Heart left ventricle (tissue), 16 donors: Measurements from ENCODE around the gene RNASET2. TPM values are rescaled to one million over a fixed set of nuclear protein-coding genes. Genes with fewer than 3 reads are reported as not detected.

ENCODE experiments used
- ATAC-seq, 4 donors: fragments of 200-7000 bp; cut with Tn5 transposase; one replicate each; pipeline ENCODE4 v1.9.1; 2020 to 2022; ENCODE audit warnings: moderate library complexity in 4 of 4, mild to moderate bottlenecking in 3 of 4, moderate number of reproducible peaks in 1 of 4
- DNase-seq, 5 donors: peaks; one replicate each; pipeline ENCODE4 v3.0.0-alpha.2; 2020
- H3K27ac ChIP-seq, 12 donors: fragments of 200-600 bp; sonication (generic) in 4 of 12; one replicate each; pipeline versions ENCODE4 v1.5.0 to v1.8.0; 2016 to 2022; ENCODE audit warnings: mild to moderate bottlenecking in 2 of 12
- H3K27me3 ChIP-seq, 9 donors: fragments of 200-600 bp; sonication (generic) in 2 of 9; one replicate each; pipeline versions ENCODE4 v1.5.1 to v1.8.0; 2016 to 2022; ENCODE audit warnings: mild to moderate bottlenecking in 3 of 9
- H3K36me3 ChIP-seq, 9 donors: fragments of 200-600 bp; sonication (generic) in 2 of 9; one replicate each; pipeline versions ENCODE4 v1.5.0 to v1.8.0; 2018 to 2022; ENCODE audit warnings: mild to moderate bottlenecking in 2 of 9
- H3K4me1 ChIP-seq, 12 donors: fragments of 200-600 bp; sonication (generic) in 4 of 12; one replicate each; pipeline versions ENCODE4 v1.5.0 to v1.8.0; 2016 to 2022; ENCODE audit warnings: mild to moderate bottlenecking in 3 of 12
- H3K4me3 ChIP-seq, 12 donors: fragments of 200-600 bp; sonication (generic) in 4 of 12; one replicate each; pipeline versions ENCODE4 v1.5.0 to v1.8.0; 2017 to 2022; ENCODE audit warnings: mild to moderate bottlenecking in 9 of 12, moderate library complexity in 4 of 12
- H3K9me3 ChIP-seq, 12 donors: fragments of 200-600 bp; sonication (generic) in 4 of 12; one replicate each; pipeline versions ENCODE4 v1.5.0 to v1.8.0; 2016 to 2022; ENCODE audit warnings: mild to moderate bottlenecking in 1 of 12
- POLR2A ChIP-seq, 2 donors: fragments of 450-650 bp; IDR thresholded peaks; one replicate each; pipeline ENCODE4 v1.6.1; 2017; ENCODE audit warnings: antibody characterized with exemption in 2 of 2, mild to moderate bottlenecking in 2 of 2, moderate library complexity in 2 of 2
- WGBS, 4 donors: extraction: QIAGEN DNeasy Blood & Tissue Kit in 2 of 4; methylation state at CpG; one replicate each; pipeline versions ENCODE4 v1.1.5 to v1.1.7; 2013 to 2018; 5-methylcytosine and 5-hydroxymethylcytosine counted together
- intact Hi-C, 10 donors: fragments of 100-400 bp; cut with DNase I; formaldehyde crosslinking; loops; one replicate each; pipeline versions ENCODE4 v1.11.1 to v1.14.2; 2022
- polyA plus RNA-seq, 2 donors: library from polyadenylated mRNA; stranded (reverse); fragments of 200-250 nt; gene quantifications; one replicate each; pipeline ENCODE4 v1.2.3, GENCODE V29; 2013
- total RNA-seq, 9 donors: library from RNA; depleted of rRNA in 2 of 9; stranded (reverse); fragments of >200 nt in 2 of 9; fragmentation: NEBNext Ultra II Directional in 3 of 9; extraction: Animal tissue kit (Norgen Biotek cat#: 25700) in 3 of 9; gene quantifications; one replicate each; pipeline versions ENCODE4 v1.1.0 to v1.2.4, GENCODE V29; 2016 to 2023
- TF ChIP-seq, protein P1 (sequence below), 12 donors: fragments of 200-600 bp; sonication (generic) in 4 of 12; IDR thresholded peaks; one replicate each; pipeline versions ENCODE4 v1.5.0 to v1.8.0; 2018 to 2022; ENCODE audit warnings: antibody characterized with exemption in 12 of 12, mild to moderate bottlenecking in 5 of 12
- donor health status: ischemic (EF 13 %, LVEDD 7.1; RV severe dilation, severe dysfunction).
- donor health status: healthy with polysubstance abuse.
- donor health status: DM: no; HTN: yes; CAD: no.
- donor health status: DM: no; HTN: no; CAD: no.
- donor health status: ischemic (EF 25% LVEDD 6.9; RV normal size, moderate dysfunction).
- donor health status: ischemic (EF 25% LVEDD 5.7; RV mildly dilated, moderate dysfunction).
- donor health status: healthy.
- donor health status: DM: yes; HTN: yes; CAD: no.
- donor health status: ischemic (EF 35%, LVEDD 5.7; RV mildly dilated, moderate dysfunction).
- donor health status: nonischemic (EF 11% LVEDD 7.7; RV severe dilation, severe dysfunction).
- donor health status: DM: yes; HTN: yes; CAD: no.
- donor health status: PGD.
- donor health status: ischemic (EF 29% LVEDD 5.4; RV normal size, mild dysfunction).
- donor health status: nonischemic (EF 23%, LVEDD 6.1; RV moderate dilation, normal function).

The RNASET2 gene
- total and polyA plus RNA-seq, 11 donors = 5.7 to 76.0 (median 13.5) TPM

DNA sequence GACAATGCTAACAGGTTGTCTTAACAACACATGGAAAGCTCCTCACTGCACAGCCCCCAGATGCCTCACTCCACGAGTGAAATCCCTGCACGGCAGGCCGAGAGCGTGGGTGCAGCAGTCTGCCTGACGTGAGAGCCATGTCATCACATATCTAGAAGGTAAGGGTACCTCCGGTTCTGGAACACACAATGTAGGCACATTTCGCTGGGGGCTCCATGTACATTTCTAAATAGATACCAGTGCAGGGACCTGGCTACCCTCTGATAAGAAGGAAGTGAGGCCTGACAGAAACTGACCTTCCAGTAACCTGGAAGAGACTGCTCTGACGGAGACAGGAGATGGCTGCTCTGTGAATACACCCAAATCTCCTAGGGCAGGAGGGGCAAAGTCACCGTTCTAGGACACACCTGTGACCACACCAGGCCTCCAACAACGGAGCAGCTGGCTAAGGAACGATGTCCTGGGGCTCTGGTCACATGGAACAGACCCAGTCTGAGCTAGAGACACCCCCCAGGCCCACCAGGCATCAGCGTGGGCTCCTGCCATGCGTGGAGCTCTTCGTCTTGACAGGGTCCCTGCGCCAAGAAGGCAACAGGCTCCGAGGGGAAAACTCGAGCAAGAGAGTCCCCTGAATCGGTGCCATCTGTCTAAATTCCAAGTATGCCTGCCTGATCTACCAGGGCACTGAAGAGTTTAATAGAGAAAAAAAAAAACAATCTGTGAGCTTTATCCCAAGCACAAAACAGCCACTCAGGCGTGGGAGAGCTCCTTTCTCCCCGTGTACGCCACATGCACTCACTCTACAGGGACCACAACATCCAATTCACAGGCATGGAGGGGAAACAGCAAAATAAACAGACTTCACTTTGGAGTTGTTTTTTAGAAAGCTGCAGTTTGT is 27.5 kb downstream of the RNASET2 start:
- H3K9me3 ChIP-seq = no peaks in the 10 kb centered on the region
- peak overlapping the region in 11 of 12 donors; percentile 39 to 90 (median 79) for H3K27ac ChIP-seq
- H3K4me1 ChIP-seq = peaks cover 0 to 28% (median 8%) of the 10 kb centered on the region in 12 donors
- no peak for TF ChIP-seq POLR2A (IDR thresholded peaks at IDR 0.05)
- peak in 1 of 4 donors; percentile 28 for ATAC-seq
- no peaks in the 10 kb centered on the region for H3K27me3 ChIP-seq
- intact Hi-C loops = loop anchor here in 2 of 10 donors (2.0 to 10.0 kb wide), 2 partner anchors 22 to 64 kb away; no protein-coding TSS in a partner anchor
- H3K36me3 ChIP-seq = peaks cover 0 to 54% (median 6%) of the 10 kb centered on the region in 9 donors
- DNase-seq = no peak
- 64 to 73% (median 69%) methylated on average over 20 to 21 of the region's 21 CpGs for WGBS, 4 donors
- peak overlapping the region in 3 of 12 donors; percentile 19 to 29 (median 24) for H3K4me3 ChIP-seq

DNA sequence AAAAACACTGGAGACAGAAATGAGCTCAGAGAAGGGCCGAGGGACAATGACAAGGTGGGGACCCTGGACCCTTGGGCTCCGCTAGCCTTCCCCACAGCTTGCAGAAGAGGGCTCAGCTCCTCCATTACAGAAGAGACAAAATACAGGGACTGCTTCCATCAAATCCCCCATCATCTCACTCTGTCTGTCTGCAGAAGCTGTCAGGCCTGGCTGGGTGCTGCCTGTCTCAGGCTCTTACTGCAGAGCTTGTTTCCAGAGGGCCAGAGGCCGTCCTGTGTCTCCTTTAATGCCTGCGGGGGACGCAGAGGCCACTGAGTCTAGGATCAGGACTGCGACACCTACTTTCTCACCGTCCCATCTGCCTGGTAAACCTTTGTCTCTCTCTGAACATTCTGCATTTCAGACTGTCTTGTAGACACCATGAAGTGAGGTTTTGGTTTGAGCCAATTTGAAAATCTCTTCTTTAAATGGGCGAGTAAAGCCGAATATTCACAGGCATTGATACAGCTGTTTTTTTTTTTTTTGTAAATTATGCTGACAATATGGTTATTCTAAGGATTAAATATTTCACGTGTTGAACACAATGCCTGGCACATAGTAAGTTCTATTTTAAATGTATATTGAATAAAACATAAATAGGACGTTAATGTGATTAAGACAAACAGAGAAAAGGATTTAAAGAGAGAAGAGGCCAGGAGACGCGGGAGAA is 28.3 kb downstream of the RNASET2 start:
- Histone ChIP-seq H3K4me3 (peak overlapping the region in 5 of 12 donors; percentile 2 to 31 (median 24)), H3K9me3 (no peaks in the 10 kb centered on the region), H3K4me1 (peaks cover 0 to 28% (median 8%) of the 10 kb centered on the region in 12 donors), H3K36me3 (peaks cover 0 to 46% (median 3%) of the 10 kb centered on the region in 9 donors), H3K27ac (peak overlapping the region in 11 of 12 donors; percentile 28 to 90 (median 79)), H3K27me3 (no peaks in the 10 kb centered on the region)
- ATAC-seq (peak in 2 of 4 donors; percentile 16 to 18), DNase-seq (no peak)
- intact Hi-C loops = loop anchor here in 2 of 10 donors (2.0 to 10.0 kb wide), 2 partner anchors 23 to 63 kb away; no protein-coding TSS in a partner anchor
- TF ChIP-seq POLR2A (IDR thresholded peaks at IDR 0.05) = no peak
- TF ChIP-seq, protein P1, sequence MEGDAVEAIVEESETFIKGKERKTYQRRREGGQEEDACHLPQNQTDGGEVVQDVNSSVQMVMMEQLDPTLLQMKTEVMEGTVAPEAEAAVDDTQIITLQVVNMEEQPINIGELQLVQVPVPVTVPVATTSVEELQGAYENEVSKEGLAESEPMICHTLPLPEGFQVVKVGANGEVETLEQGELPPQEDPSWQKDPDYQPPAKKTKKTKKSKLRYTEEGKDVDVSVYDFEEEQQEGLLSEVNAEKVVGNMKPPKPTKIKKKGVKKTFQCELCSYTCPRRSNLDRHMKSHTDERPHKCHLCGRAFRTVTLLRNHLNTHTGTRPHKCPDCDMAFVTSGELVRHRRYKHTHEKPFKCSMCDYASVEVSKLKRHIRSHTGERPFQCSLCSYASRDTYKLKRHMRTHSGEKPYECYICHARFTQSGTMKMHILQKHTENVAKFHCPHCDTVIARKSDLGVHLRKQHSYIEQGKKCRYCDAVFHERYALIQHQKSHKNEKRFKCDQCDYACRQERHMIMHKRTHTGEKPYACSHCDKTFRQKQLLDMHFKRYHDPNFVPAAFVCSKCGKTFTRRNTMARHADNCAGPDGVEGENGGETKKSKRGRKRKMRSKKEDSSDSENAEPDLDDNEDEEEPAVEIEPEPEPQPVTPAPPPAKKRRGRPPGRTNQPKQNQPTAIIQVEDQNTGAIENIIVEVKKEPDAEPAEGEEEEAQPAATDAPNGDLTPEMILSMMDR (IDR thresholded peaks at IDR 0.05) = no peak
- 63 to 72% (median 69%) methylated on average over 12 to 13 of the region's 13 CpGs for WGBS, 4 donors

DNA sequence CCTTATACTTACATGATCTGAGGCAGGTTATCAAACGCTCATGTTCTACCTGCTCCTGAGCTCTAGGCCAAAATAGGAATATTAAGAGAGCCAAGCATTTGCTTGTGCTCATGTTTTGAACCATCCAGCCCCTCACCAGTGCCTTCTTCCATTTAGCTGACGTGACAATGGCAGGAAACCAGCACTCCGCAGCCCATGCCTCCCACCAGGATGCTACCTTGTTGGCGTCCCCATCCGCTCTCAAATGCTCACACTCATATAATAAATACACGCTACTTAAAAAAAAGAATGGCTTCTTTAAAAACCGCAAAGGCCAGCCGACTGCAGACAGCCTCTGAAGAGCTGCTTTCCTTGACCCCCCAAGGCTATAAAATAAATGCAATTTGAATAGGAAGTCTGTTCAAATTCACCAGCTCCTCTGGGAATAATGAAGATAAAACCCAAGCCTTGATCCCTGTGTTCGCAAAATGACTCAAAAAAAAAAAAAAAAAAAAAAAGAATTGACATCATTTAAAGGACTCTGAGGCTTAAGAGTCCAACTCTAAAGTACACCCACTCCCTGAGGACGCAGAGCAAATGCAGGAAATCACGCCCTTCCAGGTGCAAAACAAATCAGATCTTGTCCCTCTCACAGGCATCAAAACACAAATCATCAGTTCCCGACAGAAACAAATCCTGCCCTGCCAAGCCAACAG is 29.0 kb downstream of the RNASET2 start:
- no peak for TF ChIP-seq POLR2A (IDR thresholded peaks at IDR 0.05)
- TF ChIP-seq, protein P1 (IDR thresholded peaks at IDR 0.05) = no peak
- ATAC-seq (peak; percentile 40 to 87 (median 68)), DNase-seq (no peak)
- peaks cover 0 to 28% (median 8%) of the 10 kb centered on the region in 12 donors for H3K4me1 ChIP-seq
- intact Hi-C loops = loop anchor here in 1 of 10 donors (10.0 kb wide), 1 partner anchor 63 kb away; no protein-coding TSS in a partner anchor
- H3K27ac ChIP-seq = peak overlapping the region in 10 of 12 donors; percentile 42 to 90 (median 76)
- H3K9me3 ChIP-seq = no peaks in the 10 kb centered on the region
- peaks cover 0 to 39% (median under 1%) of the 10 kb centered on the region in 9 donors for H3K36me3 ChIP-seq
- 54 to 66% (median 63%) methylated on average over 12 of the region's 12 CpGs for WGBS, 4 donors
- peak overlapping the region in 4 of 12 donors; percentile 2 to 29 (median 15) for H3K4me3 ChIP-seq
- H3K27me3 ChIP-seq = no peaks in the 10 kb centered on the region

DNA sequence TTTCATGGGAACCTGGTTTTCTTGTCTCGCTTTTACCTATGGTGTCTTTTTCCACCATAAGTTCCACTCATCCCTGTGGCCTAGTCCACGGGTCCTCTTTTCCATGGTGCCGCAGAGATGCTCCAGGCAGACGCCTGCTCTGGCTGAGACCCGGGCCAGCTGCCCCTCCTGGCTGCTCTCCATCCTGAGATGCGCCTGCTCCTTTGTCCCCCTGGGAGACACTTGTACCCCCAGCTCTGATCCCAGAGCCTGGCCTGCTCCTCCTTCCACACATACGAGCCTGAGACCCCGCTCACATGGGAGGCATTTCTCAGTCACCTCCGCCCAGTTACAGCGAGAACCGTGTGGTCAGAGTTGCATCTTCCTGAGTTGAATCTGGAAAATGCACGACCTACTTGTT is 29.6 kb downstream of the RNASET2 start:
- H3K4me1 ChIP-seq = peaks cover 0 to 28% (median 8%) of the 10 kb centered on the region in 12 donors
- DNase-seq (no peak), ATAC-seq (peak in 1 of 4 donors; percentile 7)
- TF ChIP-seq POLR2A (IDR thresholded peaks at IDR 0.05) = no peak
- TF ChIP-seq, protein P1 (IDR thresholded peaks at IDR 0.05) = no peak
- H3K4me3 ChIP-seq = no peak overlapping the region
- H3K27me3 ChIP-seq = no peaks in the 10 kb centered on the region
- H3K36me3 ChIP-seq = peaks cover 0 to 34% (median 0%) of the 10 kb centered on the region in 9 donors
- 62 to 83% (median 72%) methylated on average over 12 of the region's 12 CpGs for WGBS, 4 donors
- intact Hi-C loops = loop anchor here in 1 of 10 donors (10.0 kb wide), 1 partner anchor 62 kb away; no protein-coding TSS in a partner anchor
- no peaks in the 10 kb centered on the region for H3K9me3 ChIP-seq
- peak overlapping the region in 10 of 12 donors; percentile 42 to 83 (median 74) for H3K27ac ChIP-seq
